ENCODE data around the gene GABRE. TPM values are rescaled to one million over a fixed set of nuclear protein-coding genes. Genes with fewer than 3 reads are reported as not detected.

Gene GABRE
- total RNA-seq, 6 experiments from 2014 or later = 1.2 to 8.4 (median 5.5) TPM

DNA sequence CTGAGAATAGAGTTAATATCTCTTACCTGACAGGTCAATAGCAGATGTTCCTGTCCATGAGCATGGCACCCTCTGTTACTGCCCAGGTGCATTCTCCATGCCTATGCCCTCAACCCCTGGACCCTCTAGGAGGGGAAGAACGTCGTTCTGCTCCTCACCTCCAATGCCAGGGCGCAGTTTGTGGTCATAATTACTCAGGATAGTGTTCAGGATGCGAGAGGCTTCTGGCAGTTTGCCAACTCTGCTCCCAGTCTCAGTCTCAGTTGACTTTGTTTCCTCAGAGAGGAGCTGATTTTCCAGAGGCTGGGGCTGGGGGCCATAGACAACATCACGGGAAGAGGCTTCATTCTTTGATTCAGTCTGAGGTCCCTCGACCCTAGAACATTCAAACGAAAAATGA is 4.4 kb downstream of the GABRE start:
- no peaks in the 10 kb centered on the region for H3K4me1 ChIP-seq
- intact Hi-C loops (cut with DNase I) = no loop called here
- TF ChIP-seq CTCF (IDR thresholded peaks at IDR 0.05) (no peak), POLR2A (IDR thresholded peaks at IDR 0.05) (no peak)
- H3K9me3 ChIP-seq = no peaks in the 10 kb centered on the region
- H3K4me3 ChIP-seq = no peak overlapping the region
- H3K27me3 ChIP-seq = no peaks in the 10 kb centered on the region
- 43% methylated on average over 4 of the region's 7 CpGs for WGBS (ENCODE audit: insufficient coverage, low coverage, low lambda C conversion rate, missing lambda C conversion rate)
- H3K27ac ChIP-seq = no peak overlapping the region
- no peaks in the 10 kb centered on the region for H3K36me3 ChIP-seq
- DNase-seq (no peak), ATAC-seq (no peak)

GRCh38 chrX:151966236-151966635 is 8.2 kb downstream of the GABRE start:
- Histone ChIP-seq H3K9me3 (no peaks in the 10 kb centered on the region), H3K4me1 (no peaks in the 10 kb centered on the region), H3K27ac (no peak overlapping the region), H3K27me3 (no peaks in the 10 kb centered on the region), H3K36me3 (no peaks in the 10 kb centered on the region), H3K4me3 (no peak overlapping the region)
- ATAC-seq = no peak
- no peak for DNase-seq
- TF ChIP-seq POLR2A (IDR thresholded peaks at IDR 0.05) (no peak), CTCF (IDR thresholded peaks at IDR 0.05) (no peak)
- WGBS (ENCODE audit: insufficient coverage, low coverage, low lambda C conversion rate, missing lambda C conversion rate) = 46% methylated on average over 5 of the region's 6 CpGs
- intact Hi-C loops (cut with DNase I) = no loop called here

- WGBS (ENCODE audit: insufficient coverage, low coverage, low lambda C conversion rate, missing lambda C conversion rate) = 64% methylated on average over 4 of the region's 5 CpGs
- no peak overlapping the region for H3K4me3 ChIP-seq
Measured at GRCh38 chrX:151962034-151962433, 12.4 kb downstream of the GABRE start.

GRCh38 chrX:151958101-151958500 is 16.4 kb downstream of the GABRE start:
- DNase-seq (no peak), ATAC-seq (no peak)
- H3K9me3 ChIP-seq = no peaks in the 10 kb centered on the region
- intact Hi-C loops (cut with DNase I) = no loop called here
- TF ChIP-seq POLR2A (IDR thresholded peaks at IDR 0.05) (no peak), CTCF (IDR thresholded peaks at IDR 0.05) (no peak)
- peaks cover 0 to 3% of the 10 kb centered on the region in 2 donors for H3K27me3 ChIP-seq
- H3K4me1 ChIP-seq = no peaks in the 10 kb centered on the region
- no peaks in the 10 kb centered on the region for H3K36me3 ChIP-seq
- no peak overlapping the region for H3K4me3 ChIP-seq
- WGBS (ENCODE audit: insufficient coverage, low coverage, low lambda C conversion rate, missing lambda C conversion rate) = no CpG with 5 or more reads among the region's 4 CpGs
- H3K27ac ChIP-seq = no peak overlapping the region

More at GRCh38 chrX:151962034-151962433, 12.4 kb downstream of the GABRE start:
- TF ChIP-seq CTCF (IDR thresholded peaks at IDR 0.05) = no peak
- no peak for TF ChIP-seq POLR2A (IDR thresholded peaks at IDR 0.05)
- H3K36me3 ChIP-seq = no peaks in the 10 kb centered on the region
- DNase-seq (no peak), ATAC-seq (no peak)
- no peaks in the 10 kb centered on the region for H3K4me1 ChIP-seq
- H3K27me3 ChIP-seq = peaks cover 0 to 3% of the 10 kb centered on the region in 2 donors
- no peak overlapping the region for H3K27ac ChIP-seq
- no peaks in the 10 kb centered on the region for H3K9me3 ChIP-seq
- intact Hi-C loops (cut with DNase I) = no loop called here

DNA sequence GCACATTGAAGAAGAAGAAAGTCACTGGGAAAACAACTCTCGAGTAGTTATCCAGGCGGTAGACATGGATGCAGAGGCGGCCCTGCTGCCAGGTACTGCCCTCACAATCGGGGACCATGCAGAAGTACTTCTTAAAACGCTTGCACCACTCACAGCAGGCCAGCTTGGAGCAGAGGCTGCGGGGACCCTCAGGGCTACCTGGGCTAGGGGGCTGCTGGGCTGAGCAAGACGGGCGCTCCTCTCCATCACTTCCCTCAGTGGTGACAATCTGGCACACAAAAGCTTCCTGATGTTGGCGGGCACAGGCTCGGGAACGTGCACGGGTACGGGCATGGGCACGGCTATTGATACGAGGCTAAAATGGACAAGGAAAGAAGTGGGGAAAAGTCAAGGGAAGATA is 19.7 kb downstream of the GABRE start:
- Histone ChIP-seq H3K27me3 (peaks cover 0 to 3% of the 10 kb centered on the region in 2 donors), H3K36me3 (no peaks in the 10 kb centered on the region), H3K9me3 (no peaks in the 10 kb centered on the region), H3K4me3 (no peak overlapping the region), H3K27ac (no peak overlapping the region), H3K4me1 (no peaks in the 10 kb centered on the region)
- 75% methylated on average over 15 of the region's 15 CpGs for WGBS (ENCODE audit: insufficient coverage, low coverage, low lambda C conversion rate, missing lambda C conversion rate)
- TF ChIP-seq POLR2A (IDR thresholded peaks at IDR 0.05) = no peak
- no peak for TF ChIP-seq CTCF (IDR thresholded peaks at IDR 0.05)
- intact Hi-C loops (cut with DNase I) = no loop called here
- ATAC-seq (no peak), DNase-seq (no peak)
